Thyroid gland (tissue), 4 donors: Measurements from ENCODE around the gene ACTR6.

Source experiments
- POLR2A ChIP-seq, 2 donors: fragments of 450-650 bp; IDR thresholded peaks; one replicate each; pipeline ENCODE4 v1.6.1; 2017; ENCODE audit warnings: antibody characterized with exemption in 2 of 2, mild to moderate bottlenecking in 2 of 2, moderate library complexity in 1 of 2
- TF ChIP-seq, protein P1 (sequence below), 6 experiments: fragments of 200-600 bp in 3 of 6; fragments of 450-650 bp in 3 of 6; sonication (generic) in 3 of 6; IDR thresholded peaks; one replicate each; pipeline ENCODE4 v1.5.1; 2016 to 2019; ENCODE audit warnings: antibody characterized with exemption in 6 of 6, mild to moderate bottlenecking in 2 of 6, inconsistent platforms in 1 of 6, moderate library complexity in 1 of 6

DNA sequence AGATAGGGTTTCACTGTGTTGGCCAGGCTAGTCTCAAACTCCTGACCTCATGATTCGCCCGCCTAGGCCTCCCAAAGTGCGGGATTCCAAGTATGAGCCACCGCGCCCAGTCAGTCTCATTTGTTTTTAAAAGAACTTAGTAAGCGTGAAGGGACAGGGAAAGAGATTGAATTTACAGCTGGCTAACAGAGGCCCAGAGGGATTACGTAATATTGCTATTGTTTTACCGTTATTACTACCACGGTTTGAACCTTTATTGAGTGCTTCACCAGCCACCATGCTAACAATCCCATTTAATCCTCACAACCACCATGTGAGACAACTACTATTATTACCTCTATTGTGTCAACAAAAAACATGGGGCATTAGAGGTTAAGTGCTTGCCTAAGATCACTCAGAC lies 31.3 kb upstream of the ACTR6 start:
- TF ChIP-seq, protein P1, sequence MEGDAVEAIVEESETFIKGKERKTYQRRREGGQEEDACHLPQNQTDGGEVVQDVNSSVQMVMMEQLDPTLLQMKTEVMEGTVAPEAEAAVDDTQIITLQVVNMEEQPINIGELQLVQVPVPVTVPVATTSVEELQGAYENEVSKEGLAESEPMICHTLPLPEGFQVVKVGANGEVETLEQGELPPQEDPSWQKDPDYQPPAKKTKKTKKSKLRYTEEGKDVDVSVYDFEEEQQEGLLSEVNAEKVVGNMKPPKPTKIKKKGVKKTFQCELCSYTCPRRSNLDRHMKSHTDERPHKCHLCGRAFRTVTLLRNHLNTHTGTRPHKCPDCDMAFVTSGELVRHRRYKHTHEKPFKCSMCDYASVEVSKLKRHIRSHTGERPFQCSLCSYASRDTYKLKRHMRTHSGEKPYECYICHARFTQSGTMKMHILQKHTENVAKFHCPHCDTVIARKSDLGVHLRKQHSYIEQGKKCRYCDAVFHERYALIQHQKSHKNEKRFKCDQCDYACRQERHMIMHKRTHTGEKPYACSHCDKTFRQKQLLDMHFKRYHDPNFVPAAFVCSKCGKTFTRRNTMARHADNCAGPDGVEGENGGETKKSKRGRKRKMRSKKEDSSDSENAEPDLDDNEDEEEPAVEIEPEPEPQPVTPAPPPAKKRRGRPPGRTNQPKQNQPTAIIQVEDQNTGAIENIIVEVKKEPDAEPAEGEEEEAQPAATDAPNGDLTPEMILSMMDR (IDR thresholded peaks at IDR 0.05): no peak
- no peak for TF ChIP-seq POLR2A (IDR thresholded peaks at IDR 0.05)
